ENCODE measurements around the gene SLC25A51. TPM values are rescaled to one million over a fixed set of nuclear protein-coding genes. Genes with fewer than 3 reads are reported as not detected.

SLC25A51 gene
- total and polyA plus RNA-seq, 2 experiments from 2014 or later: 5.3 to 22.0 TPM

DNA sequence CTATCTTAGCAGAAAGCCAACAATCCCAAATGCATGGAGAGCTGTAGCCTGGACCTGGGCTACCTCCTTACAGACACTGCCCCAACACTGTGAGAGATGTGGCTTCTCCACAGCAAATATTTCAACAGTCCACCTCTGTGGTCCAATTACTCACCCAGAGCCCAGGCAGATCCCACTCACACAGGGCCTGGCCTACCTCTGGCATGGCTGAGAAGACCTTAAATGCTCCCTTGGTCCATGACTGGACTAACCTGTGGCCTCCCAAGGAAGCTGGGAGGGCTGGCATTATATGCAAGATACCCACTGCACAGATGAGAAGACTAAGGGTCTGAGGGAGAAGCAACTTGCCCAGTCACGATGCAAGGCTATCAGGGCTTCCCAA, 22.8 kb upstream of the SLC25A51 start:
- H4K20me1 ChIP-seq (replicated peaks; ENCODE audit: insufficient read depth): no peaks in the 10 kb centered on the region
- no peaks in the 10 kb centered on the region; the same call in 2 of the 3 replicates for H3K9me3 Mint-ChIP-seq

More for the DNA sequence above, 22.8 kb upstream of the SLC25A51 start:
- no peak overlapping the region for H3K27ac Mint-ChIP-seq
- Histone ChIP-seq H3K36me3 (ENCODE audit: insufficient read depth) (no peaks in the 10 kb centered on the region), H3K27me3 (ENCODE audit: insufficient read depth) (no peaks in the 10 kb centered on the region), H3F3A (replicated peaks; ENCODE audit: low read depth) (no peaks in the 10 kb centered on the region), H3K79me2 (replicated peaks; ENCODE audit: insufficient read depth) (no peaks in the 10 kb centered on the region), H3K4me3 (no peak overlapping the region), H3K9me2 (ENCODE audit: insufficient read depth) (0 out of 2 replicates have a peak, but pooled peaks cover 5% of the 10 kb centered on the region), H3K4me1 (ENCODE audit: insufficient read depth) (peaks cover 6% of the 10 kb centered on the region; the same call in 1 of the 2 replicates), H3K27ac (ENCODE audit: low read depth) (no peak overlapping the region), H3K4me2 (no peak overlapping the region), H2AFZ (no peak overlapping the region)
- no peak overlapping the region for H3K4me3 Mint-ChIP-seq
- no peaks in the 10 kb centered on the region for H3K36me3 Mint-ChIP-seq (ENCODE audit: low read depth)
- DNase-seq (ENCODE audit: low spot score) (no peak), ATAC-seq (no peak)
- H3K4me1 Mint-ChIP-seq: peaks cover 35% of the 10 kb centered on the region
- no peak for TF ChIP-seq JUNB (IDR thresholded peaks at IDR 0.05; ENCODE audit: unreplicated experiment)
- no peak for TF ChIP-seq POLR2AphosphoS5 (IDR thresholded peaks at IDR 0.05; ENCODE audit: low read depth)
- no peak for TF ChIP-seq STAT1 (IDR thresholded peaks at IDR 0.05; ENCODE audit: unreplicated experiment)
- no peak for TF ChIP-seq ZNF331 (CRISPR knock-in tag; IDR thresholded peaks at IDR 0.05; ENCODE audit: low read depth)
- TF ChIP-seq ZNF462 (CRISPR knock-in tag; IDR thresholded peaks at IDR 0.05): no peak
- TF ChIP-seq EZH2 (IDR thresholded peaks at IDR 0.05; ENCODE audit: low read depth, unreplicated experiment): no peak
- TF ChIP-seq CTCF (conservative IDR thresholded peaks at IDR 0.05; ENCODE audit: low read depth in 2 of 2): no peak
- TF ChIP-seq, protein P1, sequence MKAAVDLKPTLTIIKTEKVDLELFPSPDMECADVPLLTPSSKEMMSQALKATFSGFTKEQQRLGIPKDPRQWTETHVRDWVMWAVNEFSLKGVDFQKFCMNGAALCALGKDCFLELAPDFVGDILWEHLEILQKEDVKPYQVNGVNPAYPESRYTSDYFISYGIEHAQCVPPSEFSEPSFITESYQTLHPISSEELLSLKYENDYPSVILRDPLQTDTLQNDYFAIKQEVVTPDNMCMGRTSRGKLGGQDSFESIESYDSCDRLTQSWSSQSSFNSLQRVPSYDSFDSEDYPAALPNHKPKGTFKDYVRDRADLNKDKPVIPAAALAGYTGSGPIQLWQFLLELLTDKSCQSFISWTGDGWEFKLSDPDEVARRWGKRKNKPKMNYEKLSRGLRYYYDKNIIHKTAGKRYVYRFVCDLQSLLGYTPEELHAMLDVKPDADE (IDR thresholded peaks at IDR 0.05): no peak
- TF ChIP-seq CREB1 (CRISPR knock-in tag; IDR thresholded peaks at IDR 0.05; ENCODE audit: low read depth): no peak
- TF ChIP-seq NANOG (IDR thresholded peaks at IDR 0.05; ENCODE audit: borderline replicate concordance): no peak
- TF ChIP-seq, protein P2, sequence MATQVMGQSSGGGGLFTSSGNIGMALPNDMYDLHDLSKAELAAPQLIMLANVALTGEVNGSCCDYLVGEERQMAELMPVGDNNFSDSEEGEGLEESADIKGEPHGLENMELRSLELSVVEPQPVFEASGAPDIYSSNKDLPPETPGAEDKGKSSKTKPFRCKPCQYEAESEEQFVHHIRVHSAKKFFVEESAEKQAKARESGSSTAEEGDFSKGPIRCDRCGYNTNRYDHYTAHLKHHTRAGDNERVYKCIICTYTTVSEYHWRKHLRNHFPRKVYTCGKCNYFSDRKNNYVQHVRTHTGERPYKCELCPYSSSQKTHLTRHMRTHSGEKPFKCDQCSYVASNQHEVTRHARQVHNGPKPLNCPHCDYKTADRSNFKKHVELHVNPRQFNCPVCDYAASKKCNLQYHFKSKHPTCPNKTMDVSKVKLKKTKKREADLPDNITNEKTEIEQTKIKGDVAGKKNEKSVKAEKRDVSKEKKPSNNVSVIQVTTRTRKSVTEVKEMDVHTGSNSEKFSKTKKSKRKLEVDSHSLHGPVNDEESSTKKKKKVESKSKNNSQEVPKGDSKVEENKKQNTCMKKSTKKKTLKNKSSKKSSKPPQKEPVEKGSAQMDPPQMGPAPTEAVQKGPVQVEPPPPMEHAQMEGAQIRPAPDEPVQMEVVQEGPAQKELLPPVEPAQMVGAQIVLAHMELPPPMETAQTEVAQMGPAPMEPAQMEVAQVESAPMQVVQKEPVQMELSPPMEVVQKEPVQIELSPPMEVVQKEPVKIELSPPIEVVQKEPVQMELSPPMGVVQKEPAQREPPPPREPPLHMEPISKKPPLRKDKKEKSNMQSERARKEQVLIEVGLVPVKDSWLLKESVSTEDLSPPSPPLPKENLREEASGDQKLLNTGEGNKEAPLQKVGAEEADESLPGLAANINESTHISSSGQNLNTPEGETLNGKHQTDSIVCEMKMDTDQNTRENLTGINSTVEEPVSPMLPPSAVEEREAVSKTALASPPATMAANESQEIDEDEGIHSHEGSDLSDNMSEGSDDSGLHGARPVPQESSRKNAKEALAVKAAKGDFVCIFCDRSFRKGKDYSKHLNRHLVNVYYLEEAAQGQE (IDR thresholded peaks at IDR 0.05; ENCODE audit: unreplicated experiment): no peak
- no peak for TF ChIP-seq ZNF114 (CRISPR knock-in tag; IDR thresholded peaks at IDR 0.05)
- no peak for TF ChIP-seq EZH2phosphoT487 (IDR thresholded peaks at IDR 0.05; ENCODE audit: unreplicated experiment)
- H3K27me3 Mint-ChIP-seq (ENCODE audit: insufficient read depth, low read depth, poor library complexity): peaks cover 11% of the 10 kb centered on the region

Measured in GM23338 (cell line).